NCI-H460 (cell line): Measurements from ENCODE around the gene FOXP4. TPM values are rescaled to one million over a fixed set of nuclear protein-coding genes. Genes with fewer than 3 reads are reported as not detected.

Experiments
- DNase-seq: peaks from one replicate; pipeline ENCODE4 v3.0.0-alpha.2; 2016; ENCODE audit warnings: low read depth; ENCODE audit errors: extremely low read depth
- total RNA-seq: library from RNA; depleted of rRNA; stranded (reverse); fragments of >200 nt; shearing (Covaris generic); gene quantifications from 2 replicates; pipeline ENCODE4 v1.2.3, GENCODE V29; 2014

FOXP4 gene
- total RNA-seq, 1 experiment from 2014 or later, result 3.7 TPM

DNA sequence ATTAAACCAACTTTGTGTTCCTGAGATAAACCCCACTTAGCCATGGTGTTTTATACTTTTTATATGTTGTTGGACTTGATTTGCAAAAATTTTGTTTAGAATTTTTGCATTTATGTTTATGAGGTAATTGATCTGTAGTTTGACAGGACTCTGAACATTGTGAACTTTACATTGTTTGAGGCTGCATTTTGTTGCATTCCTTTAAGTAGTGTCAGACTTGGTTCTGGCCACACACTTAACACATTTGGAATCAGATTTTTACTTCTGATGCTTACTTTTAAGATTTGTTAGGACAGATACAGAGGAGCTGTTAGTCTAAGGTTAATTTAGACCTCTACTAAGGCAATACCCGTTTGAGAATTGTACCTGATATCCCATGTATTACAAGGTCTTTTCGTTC lies 75.6 kb downstream of the FOXP4 start:
- DNase-seq, result no peak

DNA sequence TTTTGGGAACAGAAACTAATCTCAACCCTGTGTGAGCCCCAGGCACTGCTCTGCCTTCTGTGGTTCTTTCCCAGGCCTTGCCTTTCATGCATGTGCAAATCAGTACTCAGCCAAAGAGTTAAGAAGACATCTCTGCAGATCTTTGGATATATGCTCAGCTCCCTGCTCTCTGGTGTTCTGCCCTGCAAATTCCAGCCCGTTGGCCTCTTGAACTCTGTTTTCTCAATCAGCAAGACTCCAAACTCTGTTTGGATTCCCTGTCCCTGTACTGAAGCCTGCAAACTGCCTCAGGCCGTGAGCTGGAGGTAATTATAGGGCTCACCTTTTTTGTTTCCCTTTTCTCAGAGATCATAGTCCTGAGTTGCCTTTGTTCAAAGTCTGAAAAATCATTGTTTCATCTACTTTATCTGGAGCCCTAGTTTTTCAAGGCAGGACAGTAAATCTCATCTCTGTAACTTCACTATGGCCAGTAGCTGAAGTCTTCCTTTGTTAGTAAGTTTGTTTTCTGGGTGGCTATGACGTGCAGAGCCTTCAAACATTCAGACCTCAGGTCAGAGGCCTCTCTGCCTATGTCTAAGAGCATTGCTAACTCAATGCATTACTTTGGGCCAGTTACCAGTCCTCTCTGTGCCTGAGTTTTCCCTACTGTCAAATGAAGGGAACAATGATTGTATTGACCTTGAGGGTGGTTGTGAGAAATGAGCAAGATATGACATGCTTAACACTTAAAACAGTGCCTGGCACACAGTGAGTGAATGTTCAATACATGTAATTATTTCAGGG lies 76.2 kb downstream of the FOXP4 start:
- DNase-seq, result no peak

DNA sequence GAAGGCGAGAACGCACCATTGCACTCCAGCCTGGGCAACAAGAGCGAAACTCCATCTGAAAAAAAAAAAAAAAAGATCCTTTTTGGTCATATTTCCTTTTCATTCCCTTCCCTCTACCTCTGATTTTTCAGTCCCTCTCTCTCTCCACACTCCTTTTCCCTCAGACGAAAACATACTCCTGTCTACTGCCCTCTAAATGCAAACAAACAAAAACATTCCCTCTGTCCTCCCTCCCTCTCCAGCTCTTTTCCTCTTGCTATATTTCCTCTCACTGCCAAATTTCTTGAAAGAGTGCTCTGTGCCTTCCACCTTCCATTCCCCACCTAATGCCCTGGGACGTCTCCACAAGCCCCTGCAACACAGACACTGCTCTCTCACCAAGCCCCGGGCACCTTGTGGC lies 77.1 kb downstream of the FOXP4 start:
- DNase-seq, result no peak

DNA sequence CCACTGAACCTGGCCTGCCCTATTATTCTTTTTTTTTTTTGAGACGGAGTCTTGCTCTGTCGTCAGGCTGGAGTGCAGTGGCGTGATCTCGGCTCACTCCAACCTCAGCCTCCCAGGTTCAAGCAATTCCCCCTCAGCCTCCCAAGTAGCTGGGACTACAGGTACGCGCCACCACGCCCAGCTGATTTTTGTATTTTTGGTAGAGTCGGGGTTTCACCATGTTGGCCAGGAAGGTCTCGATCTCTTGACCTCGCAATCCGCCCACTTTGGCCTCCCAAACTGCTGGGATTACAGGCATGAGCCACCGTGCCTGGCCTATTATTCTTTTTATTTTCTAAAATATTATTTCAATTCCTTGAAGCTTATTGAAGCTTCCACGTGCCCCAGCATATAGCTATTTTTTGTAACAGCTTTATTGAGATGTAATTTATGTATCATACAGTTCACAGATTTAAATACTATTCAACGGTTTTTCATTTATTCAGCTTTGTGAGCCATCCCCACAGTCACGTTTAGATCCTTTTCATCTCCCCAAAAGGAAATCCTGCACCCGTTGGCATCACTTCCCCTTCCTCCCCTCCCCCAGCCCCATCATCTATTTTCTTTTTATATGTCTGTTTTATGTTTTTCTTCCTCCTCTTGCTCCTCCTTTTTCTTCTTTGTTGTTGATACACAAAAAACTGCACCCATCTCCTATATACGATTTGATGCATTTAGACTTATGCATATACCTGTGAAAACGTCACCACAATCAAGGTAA lies 78.6 kb downstream of the FOXP4 start:
- no peak for DNase-seq

DNA sequence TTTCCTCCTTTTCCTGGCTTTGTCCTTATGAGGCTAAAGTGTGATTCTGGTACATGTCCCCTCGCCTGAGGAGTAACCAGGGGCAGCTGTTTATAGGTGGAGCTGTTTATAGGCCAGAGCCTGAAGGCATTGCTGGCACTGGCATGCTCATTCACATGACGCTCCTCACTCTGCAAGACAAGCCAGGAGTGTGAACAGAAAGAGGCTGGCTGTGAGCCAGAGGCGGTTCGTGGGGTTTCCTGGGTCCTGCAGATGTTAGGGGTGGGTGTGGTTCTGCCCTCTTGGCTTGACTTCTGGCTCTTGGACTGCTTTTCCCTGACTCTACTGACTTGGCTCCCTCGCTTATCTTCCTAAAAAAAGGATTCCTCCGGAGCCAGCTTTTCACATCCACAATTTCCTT lies 79.3 kb downstream of the FOXP4 start:
- DNase-seq, result no peak

DNA sequence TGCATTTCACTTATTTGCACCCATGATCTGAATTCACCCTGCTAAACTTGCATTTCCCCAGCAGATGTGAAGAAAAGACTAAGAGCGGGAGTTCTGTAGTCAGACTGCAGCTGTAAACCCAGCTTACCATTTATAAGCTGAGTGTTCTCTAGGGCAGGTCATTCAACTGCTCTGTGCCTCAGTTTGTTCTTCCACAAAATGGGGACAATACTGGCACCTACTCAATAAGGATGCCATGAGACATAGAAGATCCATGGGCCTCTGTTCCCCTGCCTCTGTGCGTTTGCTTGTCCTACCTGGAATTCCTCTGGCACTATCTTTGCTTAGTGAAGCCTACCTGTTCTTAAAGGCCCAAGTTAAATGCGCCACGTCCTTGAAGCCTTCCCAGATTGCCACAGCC lies 79.8 kb downstream of the FOXP4 start:
- no peak for DNase-seq

DNA sequence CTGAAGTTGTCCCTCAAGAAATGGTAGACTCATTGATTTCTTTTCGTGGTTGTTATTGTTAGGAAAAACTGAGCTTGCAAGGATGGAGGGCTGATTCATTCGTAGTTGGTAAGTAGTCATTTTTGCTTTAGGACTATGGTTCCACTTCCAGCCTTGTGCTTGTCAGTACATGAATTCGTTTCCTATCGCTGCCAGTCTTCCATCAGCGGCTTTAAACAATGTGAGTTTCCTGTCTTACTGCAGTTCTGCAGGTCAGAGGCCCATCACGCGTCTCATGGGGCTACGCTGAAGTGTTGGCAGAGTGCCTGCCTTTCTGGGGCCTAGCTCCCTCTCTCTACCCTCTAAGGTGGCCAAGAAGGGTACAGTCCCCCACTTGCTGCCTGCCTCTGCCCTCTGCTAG lies 80.7 kb downstream of the FOXP4 start:
- DNase-seq, result no peak

DNA sequence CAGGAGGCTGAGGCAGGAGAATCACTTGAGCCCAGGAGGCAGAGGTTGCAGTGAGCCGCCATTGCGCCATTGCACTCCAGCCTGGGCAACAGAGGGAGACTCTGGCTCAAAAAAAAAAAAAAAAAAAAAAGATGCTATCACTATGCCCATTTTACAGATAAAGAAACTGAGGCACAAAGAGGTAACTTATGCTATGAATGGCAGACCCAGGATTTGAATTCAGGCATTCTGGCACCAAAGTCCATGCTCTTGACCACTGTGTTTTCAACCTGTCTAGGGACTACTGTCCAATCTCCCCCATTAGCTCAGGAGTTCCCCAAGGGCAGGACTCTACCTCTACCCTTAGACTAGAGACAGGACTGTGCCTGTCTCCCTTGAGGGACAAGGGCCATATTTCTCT lies 82.9 kb downstream of the FOXP4 start:
- DNase-seq, result no peak

DNA sequence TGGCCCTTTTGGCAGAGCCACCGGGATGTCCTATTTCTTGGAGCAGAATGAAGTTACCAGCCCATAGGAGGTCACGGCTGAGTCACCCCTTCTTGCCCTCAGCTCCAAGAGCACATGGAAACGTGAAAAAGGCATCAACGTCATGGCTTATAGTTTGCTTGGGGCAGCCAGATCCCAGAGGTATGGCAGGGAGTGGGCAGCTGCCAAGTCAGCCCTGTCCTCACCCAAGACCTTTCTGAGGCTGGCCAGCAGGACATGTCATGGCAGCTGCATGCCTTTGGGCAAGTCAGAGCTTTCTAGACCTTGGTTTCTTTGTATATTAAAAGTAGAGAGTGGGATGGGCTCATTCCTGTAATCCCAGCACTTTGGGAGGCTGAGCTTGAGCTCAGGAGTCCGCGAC lies 83.9 kb downstream of the FOXP4 start:
- no peak for DNase-seq

DNA sequence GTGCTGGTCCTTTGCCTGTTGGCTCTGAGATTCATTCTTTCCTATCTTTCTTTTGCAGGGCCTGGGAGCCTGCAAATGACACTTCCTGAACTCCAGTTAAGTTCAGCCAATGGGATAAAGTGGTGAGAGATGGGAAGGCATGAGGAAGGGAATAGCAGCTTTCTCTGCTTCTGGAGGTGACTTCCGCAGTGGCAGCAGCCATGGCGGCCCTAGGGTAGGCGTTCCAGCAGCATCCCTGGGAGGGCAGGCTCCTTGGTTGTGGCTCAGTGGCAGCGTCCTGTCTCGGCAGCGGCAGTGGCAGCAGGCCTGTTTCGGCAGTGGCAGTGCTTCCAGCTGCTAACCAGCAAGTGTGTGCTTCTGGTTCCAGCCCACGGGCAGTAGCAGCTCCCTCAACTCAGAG lies 84.8 kb downstream of the FOXP4 start:
- no peak for DNase-seq

DNA sequence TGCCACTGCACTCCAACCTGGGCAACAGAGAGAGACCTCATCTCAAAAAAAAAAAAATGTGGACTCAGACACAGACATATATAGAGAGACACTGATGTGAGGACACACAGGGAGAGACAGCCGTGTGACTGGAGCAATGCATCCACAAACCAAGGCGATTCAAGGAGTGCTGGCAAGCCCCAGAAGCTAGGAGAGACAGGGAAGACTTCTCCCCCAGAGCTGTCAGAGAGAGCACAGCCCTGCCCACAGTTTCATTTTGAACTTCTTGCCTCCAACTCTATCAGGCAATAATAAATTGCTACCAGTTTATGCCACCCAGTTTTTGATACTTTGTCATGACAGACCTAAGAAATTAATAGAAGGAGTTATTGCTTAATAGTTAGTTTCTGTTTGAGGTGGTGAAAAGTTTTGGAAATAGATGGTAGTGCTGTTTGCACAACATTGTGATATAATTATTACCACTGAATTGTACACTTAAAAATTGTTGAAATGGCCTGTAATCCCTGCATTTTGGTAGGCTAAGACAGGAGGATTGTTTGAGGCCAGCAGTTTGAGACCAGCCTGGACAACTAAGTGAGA lies 87.0 kb downstream of the FOXP4 start:
- no peak for DNase-seq

DNA sequence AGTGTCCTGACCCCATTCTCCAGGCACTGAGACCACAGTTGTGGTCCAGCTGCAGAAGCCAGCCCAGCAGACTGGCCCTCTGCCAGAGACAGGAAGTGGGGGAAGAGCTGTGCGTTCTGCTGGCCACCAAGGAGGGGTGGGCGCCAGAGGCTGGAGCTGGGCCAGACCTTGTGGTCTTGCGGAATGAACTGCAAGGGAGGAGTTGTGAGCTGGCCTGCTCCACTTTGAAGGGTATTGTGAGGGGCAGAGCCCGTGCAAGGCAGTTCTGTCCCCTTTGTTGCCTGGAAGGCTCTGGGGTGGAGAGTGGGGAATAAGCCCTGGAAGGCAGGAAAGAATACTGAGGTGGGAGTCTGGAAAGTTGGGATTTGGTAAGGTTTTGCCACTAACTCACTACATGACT lies 88.5 kb downstream of the FOXP4 start:
- no peak for DNase-seq

DNA sequence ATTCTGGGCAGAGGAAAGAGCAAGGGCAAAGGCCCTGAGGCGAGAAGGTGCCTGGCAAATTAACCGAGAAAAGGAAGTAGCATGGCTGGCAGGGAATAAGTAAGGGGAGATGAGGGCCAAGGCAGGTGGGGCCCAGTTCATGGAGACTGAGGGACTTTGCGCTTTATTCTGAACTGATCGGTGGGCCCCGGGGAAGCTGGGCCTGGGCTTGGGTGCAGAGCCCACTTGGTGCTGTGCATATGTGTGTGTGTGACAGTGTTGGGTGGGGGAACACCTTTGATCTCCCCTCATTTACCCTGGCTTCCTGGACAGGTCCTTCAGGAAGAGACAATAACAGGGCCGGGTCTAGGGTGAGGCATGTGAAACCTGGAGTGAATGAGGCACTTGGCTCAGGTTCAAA lies 89.2 kb downstream of the FOXP4 start:
- no peak for DNase-seq

DNA sequence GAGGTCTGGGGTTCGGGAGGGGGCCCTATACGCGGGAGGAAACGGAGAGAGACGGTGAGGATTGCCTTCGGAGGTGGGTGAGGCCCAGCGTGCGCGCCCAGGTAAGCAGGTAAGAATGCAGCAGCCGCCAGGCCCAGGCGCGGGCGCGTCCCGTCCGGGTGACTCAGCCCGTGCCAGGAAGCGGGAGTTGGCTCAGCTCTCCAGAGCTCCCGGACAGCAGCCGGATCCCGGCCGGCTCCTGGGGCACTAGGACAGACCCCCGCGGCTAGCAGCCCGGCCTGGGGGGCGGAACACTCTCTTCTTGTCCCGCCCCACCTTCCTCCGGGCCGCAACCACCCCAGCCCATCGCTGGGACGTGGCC lies 90.6 kb downstream of the FOXP4 start:
- peak; percentile 11 for DNase-seq

DNA sequence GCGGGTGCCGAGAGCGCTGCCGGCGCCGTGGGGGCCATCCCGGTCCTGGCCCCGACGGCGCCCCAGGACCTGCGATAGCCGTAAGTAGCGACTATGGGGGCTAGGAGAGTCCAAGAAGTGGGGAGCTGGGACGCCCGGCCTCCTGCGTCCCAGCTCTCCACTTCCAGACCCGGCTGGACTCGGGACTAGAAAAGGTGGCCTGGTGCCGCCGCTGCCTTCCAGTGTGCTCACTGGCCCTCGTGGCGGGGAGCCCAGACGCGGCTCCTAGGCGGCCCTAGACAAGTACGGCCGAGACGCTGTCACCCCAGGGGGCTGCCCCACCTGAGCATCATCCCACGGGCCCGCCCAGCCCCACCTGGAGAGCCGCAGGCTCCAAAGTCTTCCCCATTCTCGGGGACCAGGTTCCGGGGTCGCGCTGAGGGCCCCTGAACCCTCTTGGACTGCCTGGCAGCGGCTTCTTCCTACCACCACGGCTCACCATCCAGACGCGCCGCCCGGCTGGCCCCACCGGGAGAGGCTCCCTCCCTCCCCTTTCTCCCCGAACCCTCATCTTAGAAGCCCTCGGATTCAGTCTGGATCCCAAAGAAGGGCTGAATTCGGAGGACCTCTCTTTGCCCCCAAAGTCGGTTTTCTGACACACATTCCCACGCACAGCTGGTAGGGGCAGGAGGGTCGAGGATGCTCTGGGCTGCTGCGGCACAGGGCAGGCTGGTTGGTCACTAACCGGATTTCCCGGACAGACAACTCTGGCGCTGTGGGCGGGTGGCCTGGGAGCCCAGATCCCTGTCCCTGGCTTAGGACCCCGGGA lies 91.2 kb downstream of the FOXP4 start:
- DNase-seq, result no peak

DNA sequence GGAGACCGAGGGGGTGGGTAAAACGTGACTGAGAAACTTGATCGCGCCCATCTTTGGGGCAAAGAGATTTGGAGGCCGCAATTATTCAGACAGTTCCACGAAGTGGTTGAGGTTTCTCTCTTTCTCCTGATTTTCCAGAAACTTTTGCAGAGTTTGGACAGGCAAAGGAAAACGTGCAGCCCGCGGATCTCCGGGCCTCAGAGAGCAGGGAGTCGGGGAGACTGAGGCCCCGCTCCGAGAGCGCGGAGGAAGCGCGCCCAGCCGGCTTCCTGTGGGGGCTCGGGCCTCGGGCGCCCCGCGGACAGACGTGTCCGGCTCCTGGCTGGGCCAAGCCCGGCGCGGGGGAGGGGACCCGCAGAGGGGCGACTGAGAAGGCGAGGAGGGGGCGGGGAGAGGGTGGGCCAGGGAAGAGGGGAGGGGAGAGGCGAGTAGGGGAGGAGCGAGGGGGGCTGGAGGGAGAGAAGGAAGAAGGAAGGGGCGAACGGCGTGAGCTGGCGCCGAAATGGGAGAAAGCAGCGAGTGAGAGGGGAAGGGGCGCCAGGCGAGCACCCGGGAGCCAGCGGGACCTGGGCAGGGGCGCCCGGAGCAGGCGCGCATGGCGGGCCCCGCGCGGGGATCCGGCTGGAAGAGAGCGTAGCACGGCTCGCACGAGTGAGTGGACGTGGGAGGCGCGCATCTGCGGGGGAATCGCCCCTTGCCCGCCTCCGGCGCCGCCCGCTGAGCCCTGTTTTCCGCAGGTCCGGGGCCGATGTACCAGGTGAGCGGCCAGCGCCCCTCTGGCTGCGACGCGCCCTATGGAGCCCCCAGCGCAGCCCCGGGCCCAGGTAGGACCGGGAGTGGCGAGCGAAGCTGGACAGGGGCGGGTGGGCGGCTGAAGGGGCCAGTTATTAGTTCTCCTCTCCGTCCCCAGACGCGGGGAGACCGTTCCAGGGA lies 92.1 kb downstream of the FOXP4 start, which contains the start of gene MDFI:
TSS of gene MDFI (plus strand) at position 467 of the 933 bp plus-strand sequence. CDS start at position 749, 282 bp downstream.
- DNase-seq, result no peak

DNA sequence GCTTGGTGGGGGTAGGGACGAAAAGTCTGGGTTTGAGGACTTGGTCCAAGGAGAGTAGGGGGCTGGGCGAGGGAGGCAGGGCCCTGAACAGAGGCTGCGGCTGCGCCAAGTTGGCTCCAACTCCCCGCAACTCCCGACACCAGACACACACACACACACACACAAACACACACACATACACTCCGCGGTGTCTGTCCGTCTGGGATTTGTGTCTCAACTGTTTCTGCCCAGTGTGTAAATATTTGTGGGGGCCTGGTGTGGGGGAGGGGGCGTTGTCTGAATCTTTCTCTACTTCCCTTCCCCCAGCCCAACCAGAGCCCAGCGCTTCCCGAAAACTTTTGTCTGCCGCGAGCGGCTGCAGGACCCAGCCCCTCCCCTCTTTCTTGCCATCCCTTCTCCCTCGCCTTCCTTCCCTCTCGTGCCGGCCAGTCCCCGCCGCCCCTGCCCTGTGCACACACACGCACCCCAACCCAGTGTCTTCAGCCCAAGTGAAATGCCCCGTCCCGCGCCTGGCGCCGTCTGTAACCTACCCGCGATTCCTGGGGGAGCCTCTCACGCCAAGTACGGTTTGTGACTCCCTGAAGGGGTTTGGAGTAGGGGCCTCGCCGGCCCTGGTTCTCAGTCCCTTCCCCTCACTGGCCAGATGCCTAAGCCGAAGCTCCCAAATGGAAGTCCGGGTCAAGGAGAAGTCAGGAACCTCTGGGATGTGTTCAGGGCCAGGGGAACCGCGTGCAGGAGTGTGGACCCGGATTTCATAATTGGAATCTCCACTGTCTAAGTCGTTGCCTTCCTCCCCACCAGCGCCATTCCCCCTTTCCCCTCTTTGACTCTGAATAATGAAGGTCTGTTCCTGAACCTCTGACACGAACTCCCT lies 93.0 kb downstream of the FOXP4 start:
- DNase-seq, result no peak

DNA sequence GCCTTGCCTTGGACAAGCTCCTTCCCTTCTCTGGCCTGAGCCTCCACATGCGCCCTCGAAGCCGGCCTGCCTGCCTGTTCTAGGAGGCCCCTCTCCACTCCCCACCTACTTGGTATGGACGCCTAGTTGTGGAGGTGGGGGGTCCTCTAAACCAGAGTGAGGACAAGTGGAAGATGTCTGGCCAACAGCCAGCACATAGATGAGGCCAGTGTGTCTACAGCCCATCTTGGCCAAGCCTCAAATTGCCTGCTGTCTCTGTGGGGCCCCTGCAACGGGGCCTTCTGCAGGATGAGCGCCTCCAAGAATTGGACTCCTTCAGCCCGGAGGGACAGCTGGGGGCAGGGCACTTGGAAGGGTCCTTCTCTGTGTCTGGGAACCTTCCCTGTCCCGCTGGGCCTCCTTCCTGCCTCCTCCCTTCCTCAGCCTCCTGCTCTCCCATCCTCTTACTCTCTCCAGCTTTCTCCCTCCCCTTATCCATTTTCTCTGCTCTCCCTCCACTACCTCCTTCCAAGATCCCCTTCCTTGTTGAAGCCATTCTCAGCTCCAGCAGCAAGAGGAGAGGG lies 93.7 kb downstream of the FOXP4 start:
- DNase-seq, result no peak

DNA sequence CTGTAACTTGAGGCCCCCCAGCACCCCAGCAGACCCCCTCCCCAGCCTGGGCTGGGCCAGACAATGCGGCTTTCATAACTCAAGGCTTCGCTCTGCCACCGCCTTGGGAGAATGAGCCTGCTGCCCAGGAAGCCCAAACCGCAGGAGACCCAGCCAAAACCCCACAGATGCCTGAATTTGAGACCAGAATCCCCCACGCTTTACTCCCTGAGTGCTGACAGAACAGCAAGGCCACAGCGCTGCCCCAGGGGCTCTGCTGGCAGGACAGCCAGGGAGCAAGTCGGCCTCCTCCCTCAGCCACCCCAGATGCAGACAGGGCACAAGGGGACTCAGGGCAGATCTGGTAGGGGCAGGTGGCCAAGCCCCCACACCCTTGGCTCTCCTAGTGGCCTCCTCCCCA lies 94.2 kb downstream of the FOXP4 start:
- no peak for DNase-seq
